B cell (primary cell): ENCODE data around the gene SLC35G3.

ENCODE experiments used
- CTCF ChIP-seq: fragments of 200-600 bp; IDR thresholded peaks from one replicate; pipeline ENCODE4 v1.8.0; 2022; ENCODE audit warnings: antibody characterized with exemption, mild to moderate bottlenecking
- EZH2 ChIP-seq: IDR thresholded peaks from 2 replicates; pipeline ENCODE4 v1.6.1; 2012; ENCODE audit warnings: borderline replicate concordance, low read depth, mild to moderate bottlenecking, moderate library complexity, low read length; ENCODE audit not compliant: insufficient read depth, poor library complexity, severe bottlenecking

GRCh38 chr17:35235289-35235688 is 41.1 kb upstream of the SLC35G3 start:
- TF ChIP-seq CTCF (no peak), EZH2 (no peak)
